ENCODE data around the gene TH.

- TF ChIP-seq CTCF (conservative IDR thresholded peaks at IDR 0.05; ENCODE audit: low read length) (no peak), EZH2phosphoT487 (IDR thresholded peaks at IDR 0.05; ENCODE audit: borderline replicate concordance) (no peak)
These were observed 38.3 kb upstream of the TH start for GRCh38 chr11:2209900-2210321.
